AG04450 (cell line): ENCODE data around the gene GAB4. TPM values are rescaled to one million over a fixed set of nuclear protein-coding genes. Genes with fewer than 3 reads are reported as not detected.

Source experiments
- CTCF ChIA-PET: fragments of 300-600, 350-600 bp; formaldehyde crosslinking; extraction: SDS; loops from one replicate; lab custom pipeline; 2022; ENCODE audit warnings: antibody characterized with exemption, inconsistent platforms; lab: Charles Lee
- POLR2A ChIA-PET: fragments of 350-600 bp; formaldehyde crosslinking; extraction: SDS; loops from one replicate; lab custom pipeline; 2021; ENCODE audit warnings: antibody characterized with exemption, inconsistent platforms; lab: Yijun Ruan, JAX
- DNase-seq: peaks from one replicate; pipeline ENCODE4 v3.0.0-alpha.2; 2011; ENCODE audit warnings: low read depth, low spot score
- H3K27ac ChIP-seq: one replicate; pipeline ENCODE4 v1.5.1; 2012; ENCODE audit warnings: low read depth, low read length, control low read depth
- H3K27me3 ChIP-seq: one replicate; pipeline ENCODE4 v1.6.0; 2012; ENCODE audit warnings: low read length; ENCODE audit not compliant: control insufficient read depth, insufficient read depth
- H3K4me3 ChIP-seq: 2 replicates; pipeline ENCODE4 v1.5.1; 2011; ENCODE audit warnings: mild to moderate bottlenecking, low read depth, low read length, control low read depth
- H3K9me3 ChIP-seq: 2 replicates; pipeline ENCODE4 v1.5.1; 2012; ENCODE audit warnings: low read length; ENCODE audit not compliant: control insufficient read depth, insufficient read depth
- CTCF ChIP-seq: IDR thresholded peaks from 2 replicates; pipeline ENCODE4 v1.5.1; 2011; ENCODE audit warnings: low read depth, low read length, control low read depth, inconsistent platforms
- polyA minus RNA-seq: library from RNA; depleted of rRNA, polyadenylated mRNA; stranded (reverse); fragments of >200 nt; gene quantifications from 2 replicates; pipeline ENCODE4 v1.2.3, GENCODE V29; 2011; rRNA and poly(A)+ RNA removed
- polyA plus RNA-seq: library from polyadenylated mRNA; depleted of rRNA; stranded (reverse); fragments of >200 nt; gene quantifications from 2 replicates; pipeline ENCODE4 v1.2.3, GENCODE V29; 2011; rRNA removed

GAB4 gene, protein sequence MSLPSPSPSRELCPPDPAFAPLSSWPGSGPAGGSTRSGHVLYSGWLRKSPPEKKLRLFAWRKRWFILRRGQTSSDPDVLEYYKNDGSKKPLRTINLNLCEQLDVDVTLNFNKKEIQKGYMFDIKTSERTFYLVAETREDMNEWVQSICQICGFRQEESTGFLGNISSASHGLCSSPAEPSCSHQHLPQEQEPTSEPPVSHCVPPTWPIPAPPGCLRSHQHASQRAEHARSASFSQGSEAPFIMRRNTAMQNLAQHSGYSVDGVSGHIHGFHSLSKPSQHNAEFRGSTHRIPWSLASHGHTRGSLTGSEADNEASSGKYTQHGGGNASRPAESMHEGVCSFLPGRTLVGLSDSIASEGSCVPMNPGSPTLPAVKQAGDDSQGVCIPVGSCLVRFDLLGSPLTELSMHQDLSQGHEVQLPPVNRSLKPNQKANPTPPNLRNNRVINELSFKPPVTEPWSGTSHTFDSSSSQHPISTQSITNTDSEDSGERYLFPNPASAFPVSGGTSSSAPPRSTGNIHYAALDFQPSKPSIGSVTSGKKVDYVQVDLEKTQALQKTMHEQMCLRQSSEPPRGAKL
- polyA plus RNA-seq, result not detected in 2 replicates
- not detected in 2 replicates for polyA minus RNA-seq

GRCh38 chr22:17007852-17008731 lies at the start of gene GAB4:
TSS of gene GAB4 (minus strand) at chr22:17008222. CDS start at chr22:17008114, 108 bp downstream.
- no peaks in the 10 kb centered on the region for H3K27me3 ChIP-seq
- CTCF ChIA-PET, result no interaction called here
- no peak for TF ChIP-seq CTCF
- H3K9me3 ChIP-seq, result peaks cover 46% of the 10 kb centered on the region
- DNase-seq, result no peak
- no peak within 1 kb of the TSS for H3K4me3 ChIP-seq
- no peak within 1 kb of the TSS for H3K27ac ChIP-seq
- POLR2A ChIA-PET, result no interaction called here

DNA sequence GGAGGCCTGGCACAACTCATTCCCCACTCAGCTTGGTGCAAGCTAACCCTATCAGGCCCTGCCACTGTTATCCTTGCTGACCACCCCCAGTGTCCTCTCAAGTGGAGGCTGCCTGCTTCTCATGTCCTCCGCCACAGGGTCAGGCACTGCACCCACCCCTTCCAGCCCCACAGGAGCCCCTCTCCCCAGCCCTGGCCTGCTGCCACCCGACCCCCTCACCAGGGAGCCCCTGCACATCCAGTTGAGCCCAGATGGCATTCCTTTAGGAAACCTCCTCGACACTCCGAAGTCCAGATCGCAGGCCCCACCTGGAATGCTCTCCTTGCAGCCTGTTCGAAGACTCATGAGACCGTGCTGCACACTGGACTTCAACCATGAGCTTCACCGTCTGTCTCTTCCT lies 48.8 kb upstream of the GAB4 start:
- no peak for TF ChIP-seq CTCF
- Histone ChIP-seq H3K9me3 (no peaks in the 10 kb centered on the region), H3K27ac (no peak overlapping the region), H3K4me3 (no peak overlapping the region), H3K27me3 (peaks cover 1% of the 10 kb centered on the region)
- ChIA-PET POLR2A (no interaction called here), CTCF (interaction anchor here (0.9 to 2.8 kb wide), 7 partner anchors 12 to 446 kb away, joined by 3 to 40 read pairs (median 15); no protein-coding TSS in a partner anchor)
- DNase-seq, result no peak

GRCh38 chr22:17056058-17056457 lies 48.0 kb upstream of the GAB4 start:
- no peaks in the 10 kb centered on the region for H3K9me3 ChIP-seq
- CTCF ChIA-PET, result no interaction called here
- DNase-seq, result no peak
- no peak overlapping the region for H3K4me3 ChIP-seq
- TF ChIP-seq CTCF, result no peak
- H3K27me3 ChIP-seq, result no peaks in the 10 kb centered on the region
- no peak overlapping the region for H3K27ac ChIP-seq
- POLR2A ChIA-PET, result no interaction called here

DNA sequence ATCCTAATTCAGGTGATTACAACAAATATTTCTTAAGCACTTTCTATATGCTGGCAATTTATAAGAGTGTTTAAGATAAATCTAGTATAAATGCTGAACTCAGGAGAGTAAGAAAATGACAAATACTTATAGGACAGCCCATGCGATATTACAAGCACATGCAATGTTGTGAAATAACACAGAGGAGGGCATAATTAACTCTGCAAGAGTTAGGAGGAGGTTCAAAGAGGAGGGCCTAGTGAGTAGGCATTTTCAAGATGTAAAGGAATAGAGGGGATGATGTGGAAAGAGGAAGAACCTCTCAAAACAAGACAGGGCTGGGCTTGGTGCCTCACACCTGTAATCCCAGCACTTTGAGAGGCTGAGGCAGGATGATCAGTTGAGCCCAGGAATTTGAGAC lies 39.6 kb upstream of the GAB4 start:
- Histone ChIP-seq H3K27ac (no peak overlapping the region), H3K4me3 (no peak overlapping the region), H3K9me3 (no peaks in the 10 kb centered on the region), H3K27me3 (no peaks in the 10 kb centered on the region)
- ChIA-PET CTCF (interaction anchor here (1.8 kb wide), 1 partner anchor 10 kb away, joined by 7 read pairs; no protein-coding TSS in a partner anchor), POLR2A (no interaction called here)
- no peak for DNase-seq
- no peak for TF ChIP-seq CTCF
